HG02623 (cell line): ENCODE data around the gene DAPL1.

Experiments
- ATAC-seq: cut with Tn5 transposase; IDR thresholded peaks from one replicate; pipeline ENCODE4 v1.9.1; 2021; ENCODE audit warnings: moderate library complexity; ENCODE audit not compliant: unreplicated experiment

Gene DAPL1

GRCh38 chr2:158795195-158795924 is at the start of gene DAPL1:
Gene DAPL1, plus strand, starts transcription at chr2:158795317. Its CDS starts 56 bp downstream, at chr2:158795373.
- no peak for ATAC-seq

DNA sequence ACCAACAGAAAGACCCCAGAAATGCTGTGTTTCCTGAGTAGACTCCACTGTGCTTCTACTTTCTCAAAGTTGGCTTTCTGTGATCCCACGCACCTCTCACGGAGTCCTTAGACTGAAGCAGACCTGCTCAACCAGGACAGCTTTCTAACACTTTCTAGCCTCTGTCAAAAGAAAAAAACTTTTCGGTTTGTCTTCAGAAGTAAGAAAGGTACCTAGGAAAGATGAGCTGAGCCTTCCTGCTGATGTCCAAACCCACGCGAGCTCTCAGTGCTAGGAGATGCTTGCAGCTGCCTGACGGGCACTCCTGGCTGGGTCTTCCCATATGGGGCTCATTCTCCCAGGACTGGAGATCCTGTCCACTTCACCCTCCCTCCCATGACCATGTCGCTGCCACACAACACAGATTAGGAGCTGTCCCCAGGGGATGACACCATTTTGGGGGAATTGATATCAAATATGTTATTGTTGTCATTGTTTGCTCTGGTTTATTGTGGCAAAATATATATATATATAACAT is 49.2 kb upstream of the DAPL1 start:
- ATAC-seq = no peak

GRCh38 chr2:158746488-158746887 is 48.6 kb upstream of the DAPL1 start:
- no peak for ATAC-seq

DNA sequence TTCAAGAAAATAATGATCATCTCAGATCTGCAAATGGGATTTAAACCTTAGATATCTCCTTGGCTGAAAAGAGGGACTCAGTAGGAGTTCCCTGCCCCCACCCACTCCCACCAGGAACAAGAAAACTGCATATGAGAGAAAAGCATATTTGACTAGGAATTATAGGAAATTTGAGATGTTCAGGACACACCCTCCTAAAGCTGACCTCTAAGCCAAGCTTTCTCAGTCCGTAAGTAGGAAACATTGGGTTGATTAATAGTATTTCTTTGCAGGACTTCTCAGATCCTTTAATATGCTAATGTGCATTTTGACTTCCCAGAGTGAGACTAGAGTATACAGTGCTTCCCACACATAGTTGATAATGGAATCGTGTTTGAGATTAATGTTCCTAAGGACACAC is 47.8 kb upstream of the DAPL1 start:
- ATAC-seq = no peak

- ATAC-seq = no peak
Measured at GRCh38 chr2:158748926-158749590, 46.1 kb upstream of the DAPL1 start.

DNA sequence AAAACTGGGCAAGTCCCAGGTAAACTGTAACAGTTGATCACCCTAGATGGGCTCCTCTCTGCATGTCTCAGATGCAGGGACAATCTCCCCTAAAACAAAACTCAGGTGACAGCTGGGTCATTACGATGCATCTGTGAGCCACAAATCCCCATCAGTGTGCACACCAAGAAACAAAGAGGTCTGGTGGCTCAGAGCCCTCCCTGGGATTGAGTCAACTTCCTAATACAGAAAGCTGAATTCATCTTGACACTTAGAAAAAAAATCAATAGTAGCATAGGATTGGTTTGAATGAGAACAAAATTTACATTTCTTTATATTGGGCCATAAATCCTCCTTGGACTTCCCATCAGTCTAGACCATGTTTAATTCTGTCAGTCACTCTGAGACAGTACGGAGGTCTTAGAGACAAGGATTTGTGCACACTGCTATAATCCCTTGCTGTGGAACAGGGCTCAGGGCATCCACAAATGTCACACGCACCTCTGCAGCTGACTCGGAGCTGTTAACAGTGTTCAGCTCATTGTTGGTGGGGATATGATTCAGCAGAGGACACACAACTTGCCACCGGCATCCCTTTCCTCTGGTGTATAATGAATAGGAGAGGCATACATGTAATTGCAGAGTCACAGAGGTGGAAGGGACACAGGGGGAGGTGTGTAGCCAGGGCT is 44.5 kb upstream of the DAPL1 start:
- ATAC-seq = no peak

GRCh38 chr2:158753641-158754611 is 41.2 kb upstream of the DAPL1 start:
- ATAC-seq = peak; percentile 89

DNA sequence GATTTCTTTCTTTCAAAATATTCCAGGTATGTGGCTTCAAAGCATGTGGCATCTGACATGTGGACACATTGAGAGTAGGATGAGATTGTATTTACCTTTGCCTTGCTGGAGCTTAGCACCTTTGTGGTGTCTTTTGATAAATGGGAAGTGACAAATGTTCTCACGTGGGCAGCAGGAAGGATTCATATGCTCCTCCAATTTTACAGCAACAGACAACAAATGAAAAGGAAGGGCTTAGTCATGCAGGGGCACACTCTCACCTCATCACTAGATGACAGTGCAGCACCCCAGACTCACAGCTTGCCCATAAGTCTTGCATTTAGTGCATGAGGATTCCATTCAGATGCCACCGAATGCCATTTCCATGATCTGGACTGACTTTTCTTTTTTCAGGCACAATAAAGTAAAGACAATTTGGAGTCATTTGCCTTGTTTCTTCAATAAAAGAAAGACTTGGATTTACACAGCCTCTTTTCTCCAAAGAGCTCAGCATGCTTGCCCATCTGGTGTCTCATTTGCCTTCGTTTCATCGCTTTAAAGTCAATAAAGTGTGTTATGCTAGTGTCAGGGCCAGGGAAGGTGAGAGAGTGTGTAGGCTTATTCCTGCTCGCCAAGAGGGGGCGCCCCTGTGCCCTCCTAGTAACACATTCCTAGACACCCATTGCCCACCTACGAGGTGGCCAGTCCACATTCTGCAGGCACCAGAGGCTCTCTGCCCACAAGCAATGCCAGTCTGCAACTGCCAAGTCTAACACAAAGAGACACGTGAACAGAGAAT is 39.6 kb upstream of the DAPL1 start:
- ATAC-seq = no peak

DNA sequence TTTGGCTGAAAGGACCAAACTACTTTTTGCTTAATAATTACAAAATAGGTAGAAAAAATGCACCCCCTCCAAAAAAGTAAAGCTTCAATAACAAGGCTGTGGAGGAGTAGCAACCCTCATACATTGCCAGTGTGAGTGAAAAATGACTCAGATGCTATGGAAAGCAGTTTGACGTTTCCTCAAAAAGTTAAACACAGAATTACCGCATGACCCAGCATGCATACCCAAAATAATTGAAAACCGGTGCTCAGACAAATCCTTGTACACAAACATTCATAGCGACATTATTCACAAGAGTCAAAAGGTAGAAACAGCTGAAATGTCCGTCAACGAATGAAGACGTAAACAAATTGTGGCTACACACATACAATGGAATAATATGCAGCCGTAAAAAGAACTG is 38.8 kb upstream of the DAPL1 start:
- no peak for ATAC-seq

GRCh38 chr2:158756976-158757375 is 38.1 kb upstream of the DAPL1 start:
- ATAC-seq = no peak

DNA sequence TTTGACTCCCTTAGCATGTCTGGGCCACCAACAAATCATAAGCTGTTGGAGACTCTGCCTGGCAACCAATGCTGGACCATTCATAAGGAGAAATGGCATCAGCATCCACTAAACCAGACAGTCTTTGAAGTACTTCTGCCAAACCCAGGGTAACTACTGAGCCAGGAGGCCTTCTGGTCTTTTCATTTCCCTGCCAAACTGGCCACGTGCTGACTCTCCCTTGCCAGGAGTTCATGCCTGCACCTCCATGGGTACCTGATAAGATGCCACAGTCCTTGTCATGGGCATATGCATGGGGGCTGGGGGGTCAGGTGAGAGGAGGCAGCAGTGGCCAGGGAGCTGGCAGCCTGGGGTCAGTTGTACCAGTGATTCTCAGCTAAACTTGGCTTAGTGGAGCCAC is 34.2 kb upstream of the DAPL1 start:
- no peak for ATAC-seq

GRCh38 chr2:158761621-158762020 is 33.5 kb upstream of the DAPL1 start:
- ATAC-seq = no peak

DNA sequence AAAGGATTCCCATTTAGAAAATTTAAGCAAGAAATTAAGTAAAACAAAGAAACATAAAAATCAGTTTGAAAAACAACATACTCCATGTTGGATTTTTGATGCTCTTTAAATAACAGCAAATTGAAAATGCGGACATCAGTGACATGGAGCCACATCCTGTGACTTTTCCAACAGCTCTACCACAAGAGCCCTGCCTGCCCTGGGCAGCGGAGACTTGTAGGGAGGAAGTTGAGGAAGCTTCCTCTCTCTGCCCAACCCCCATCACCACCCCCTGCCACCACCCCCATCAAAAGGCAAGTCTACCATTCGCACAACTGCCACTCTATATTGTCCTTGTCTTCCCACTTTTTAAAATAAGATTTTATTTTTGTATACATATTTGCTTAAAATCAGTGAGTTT is 32.8 kb upstream of the DAPL1 start:
- ATAC-seq = no peak

- ATAC-seq = no peak
Measured at GRCh38 chr2:158766524-158766923, 28.6 kb upstream of the DAPL1 start.

GRCh38 chr2:158772306-158773078 is 22.6 kb upstream of the DAPL1 start:
- no peak for ATAC-seq

DNA sequence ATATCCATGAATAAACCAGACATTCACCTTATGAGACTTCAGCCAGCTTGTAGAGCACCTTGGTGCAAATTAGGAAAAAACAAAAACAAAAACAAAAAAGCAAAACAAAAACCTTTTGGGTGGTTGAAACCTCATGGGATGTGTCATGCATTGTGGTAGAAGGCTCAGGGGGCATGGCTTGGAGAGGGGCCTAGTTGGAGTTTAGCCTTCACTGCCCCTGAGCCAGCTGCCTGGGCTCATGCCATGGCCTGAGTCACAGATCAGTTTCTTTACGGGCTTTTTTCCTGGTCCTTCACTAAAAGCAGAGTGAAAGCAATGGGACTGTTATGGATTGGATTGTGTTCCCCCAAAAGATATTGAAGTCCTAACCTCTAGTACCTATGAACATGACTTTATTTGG is 22.0 kb upstream of the DAPL1 start:
- ATAC-seq = no peak

GRCh38 chr2:158774681-158775080 is 20.4 kb upstream of the DAPL1 start:
- no peak for ATAC-seq

GRCh38 chr2:158775273-158776027 is 19.7 kb upstream of the DAPL1 start:
- no peak for ATAC-seq
